GM18517 (cell line): ENCODE data around the gene GCK.
"Not testable (repeated sequence)": the region's sequence is repeated elsewhere in the genome, so short reads cannot be mapped to it uniquely, and the experiment has no call there.

Experiments
- ATAC-seq: cut with Tn5 transposase; IDR thresholded peaks from one replicate; pipeline ENCODE4 v1.9.1; 2021; ENCODE audit warnings: mild to moderate bottlenecking, moderate library complexity; ENCODE audit not compliant: unreplicated experiment

GCK gene

GRCh38 chr7:44208085-44208484 lies 18.8 kb upstream of the GCK start:
- ATAC-seq = no peak

- ATAC-seq = no peak
These were observed 16.8 kb upstream of the GCK start for GRCh38 chr7:44206008-44206407.

- no peak for ATAC-seq
These were observed 12.6 kb upstream of the GCK start for GRCh38 chr7:44201813-44202212.

GRCh38 chr7:44200699-44201461 lies 11.6 kb upstream of the GCK start, which contains the start of gene YKT6:
YKT6 (plus strand) TSS chr7:44200978; CDS start chr7:44201136, 158 bp downstream.
- ATAC-seq = peak; percentile 99

- ATAC-seq = not testable (repeated sequence)
These were observed 10.9 kb upstream of the GCK start for GRCh38 chr7:44200163-44200562.

GRCh38 chr7:44197474-44197873 lies 8.2 kb upstream of the GCK start:
- no peak for ATAC-seq

- ATAC-seq = no peak
These were observed 7.2 kb upstream of the GCK start for GRCh38 chr7:44196450-44196872.

- ATAC-seq = no peak
These were observed 6.7 kb upstream of the GCK start for GRCh38 chr7:44195889-44196288.

- no peak for ATAC-seq
These were observed 5.4 kb upstream of the GCK start for GRCh38 chr7:44194562-44195145.

- ATAC-seq = no peak
These were observed 4.8 kb upstream of the GCK start for GRCh38 chr7:44194069-44194468.

GRCh38 chr7:44193011-44193802 lies 4.0 kb upstream of the GCK start:
- ATAC-seq = no peak

GRCh38 chr7:44191171-44191570 lies 1.9 kb upstream of the GCK start:
- no peak for ATAC-seq

- no peak for ATAC-seq
These were observed 994 bp upstream of the GCK start for GRCh38 chr7:44189993-44190872.

- ATAC-seq = no peak
These were observed 586 bp downstream of the GCK start for GRCh38 chr7:44188480-44189225.

- ATAC-seq = no peak
These were observed 1.4 kb downstream of the GCK start for GRCh38 chr7:44187636-44188416.

GRCh38 chr7:44186736-44187135 lies 2.5 kb downstream of the GCK start:
- ATAC-seq = no peak

GRCh38 chr7:44185729-44186128 lies 3.5 kb downstream of the GCK start:
- no peak for ATAC-seq

- ATAC-seq = no peak
These were observed 4.3 kb downstream of the GCK start for GRCh38 chr7:44184873-44185446.
